DMS53 (cell line): ENCODE results near the gene CGREF1.

Experiments
- DNase-seq: peaks from one replicate; lab custom pipeline; 2025; lab: John Stamatoyannopoulos, UW

Gene CGREF1

GRCh38 chr2:27073782-27074181 is 45.1 kb downstream of the CGREF1 start:
- DNase-seq = no peak

- DNase-seq = no peak
These were observed 46.0 kb downstream of the CGREF1 start for GRCh38 chr2:27072920-27073319.

- peak; percentile 69 for DNase-seq
These were observed 46.7 kb downstream of the CGREF1 start for GRCh38 chr2:27071990-27072830.

- peak; percentile 94 for DNase-seq
These were observed 47.5 kb downstream of the CGREF1 start, which contains the start of gene OST4 for GRCh38 chr2:27071277-27071989. OST4 (minus strand) TSS chr2:27071654.

GRCh38 chr2:27070653-27071276 is 48.2 kb downstream of the CGREF1 start:
- no peak for DNase-seq

GRCh38 chr2:27069961-27070618 is 48.8 kb downstream of the CGREF1 start:
- no peak for DNase-seq

- DNase-seq = no peak
These were observed 49.5 kb downstream of the CGREF1 start for GRCh38 chr2:27069436-27069835.

GRCh38 chr2:27067385-27067784 is 51.5 kb downstream of the CGREF1 start:
- no peak for DNase-seq

- DNase-seq = no peak
These were observed 53.8 kb downstream of the CGREF1 start for GRCh38 chr2:27065128-27065527.

- no peak for DNase-seq
These were observed 58.6 kb downstream of the CGREF1 start for GRCh38 chr2:27060323-27060722.

- DNase-seq = no peak
These were observed 59.6 kb downstream of the CGREF1 start for GRCh38 chr2:27059141-27059820.

GRCh38 chr2:27058210-27058609 is 60.7 kb downstream of the CGREF1 start:
- DNase-seq = no peak

GRCh38 chr2:27057184-27057583 is 61.7 kb downstream of the CGREF1 start:
- DNase-seq = no peak

- DNase-seq = no peak
These were observed 64.2 kb downstream of the CGREF1 start for GRCh38 chr2:27054721-27055120.

GRCh38 chr2:27053776-27054175 is 65.2 kb downstream of the CGREF1 start:
- DNase-seq = no peak

GRCh38 chr2:27053321-27053720 is 65.6 kb downstream of the CGREF1 start:
- no peak for DNase-seq

- peak; percentile 49 for DNase-seq
These were observed 66.9 kb downstream of the CGREF1 start for GRCh38 chr2:27051902-27052645.

GRCh38 chr2:27050996-27051901 is 67.7 kb downstream of the CGREF1 start, which contains the start of gene AGBL5:
AGBL5 (plus strand) TSS chr2:27051668; CDS start chr2:27052959, 1,291 bp downstream.
- DNase-seq = peak; percentile 94
